ENCODE results near the gene MEX3D. TPM values are rescaled to one million over a fixed set of nuclear protein-coding genes. Genes with fewer than 3 reads are reported as not detected.

The MEX3D gene
- total and polyA plus RNA-seq, 4 experiments from 2014 or later = 0.16 to 4.9 (median 4.5) TPM; not detected in 1

- Histone ChIP-seq H3K36me3 (ENCODE audit: insufficient read depth, low read length) (peaks cover 11% of the 10 kb centered on the region), H3K27me3 (ENCODE audit: insufficient read depth, low read length) (no peaks in the 10 kb centered on the region), H3K27ac (ENCODE audit: low read depth, low read length) (peak overlapping the region; percentile 44), H3K4me3 (ENCODE audit: low read length in 2 of 2) (no peak overlapping the region), H3K9me3 (ENCODE audit: control insufficient read depth in 1 of 2, low read length in 2 of 2) (no peaks in the 10 kb centered on the region), H3K4me1 (ENCODE audit: insufficient read depth, low read length) (peaks cover 24% of the 10 kb centered on the region)
- no peaks in the 10 kb centered on the region for H3K9me3 Mint-ChIP-seq
- intact Hi-C loops (cut with micrococcal nuclease) = loop anchor here (5.0 kb wide), 1 partner anchor 219 kb away; the partner anchor contains the start of gene ATP8B3
- peaks cover 9 to 26% (median 15%) of the 10 kb centered on the region in 4 donors for H3K4me1 Mint-ChIP-seq
- H3K27ac Mint-ChIP-seq = peak overlapping the region in 6 of 7 donors; percentile 24 to 92 (median 86)
- ChIA-PET CTCF (ENCODE audit: partially characterized antibody) (interaction anchor here (1.1 to 1.4 kb wide), 3 partner anchors 13 to 79 kb away, joined by 3 to 8 read pairs (median 5); partner anchors contain the start of gene UQCR11), POLR2A (ENCODE audit: partially characterized antibody) (interaction anchor here (0.8 to 4.9 kb wide), 7 partner anchors 8 to 188 kb away, joined by 3 to 86 read pairs (median 10); partner anchors contain the start of genes MEX3D, TCF3 and UQCR11)
- H3K4me3 Mint-ChIP-seq = peak overlapping the region; percentile 87 to 92 (median 89)
- peaks cover 8 to 16% of the 10 kb centered on the region in 2 donors for H3K36me3 Mint-ChIP-seq
- H3K27me3 Mint-ChIP-seq = no peaks in the 10 kb centered on the region
- no peak for DNase-seq
Observed at GRCh38 chr19:1593501-1593772, 25.3 kb upstream of the MEX3D start.

GRCh38 chr19:1592755-1593500, 24.8 kb upstream of the MEX3D start, which contains the start of gene MBD3:
Gene MBD3, minus strand, starts transcription at chr19:1592865. Its CDS starts 234 bp downstream, at chr19:1592631.
- intact Hi-C loops (cut with micrococcal nuclease) = loop anchor here (1.0 to 5.0 kb wide), 5 partner anchors 12 to 219 kb away; partner anchors contain the start of genes ATP8B3, DAZAP1, MEX3D and TCF3
- H3K4me3 Mint-ChIP-seq = peak within 1 kb of the TSS; percentile 87 to 93 (median 89)
- ChIA-PET POLR2A (ENCODE audit: partially characterized antibody) (interaction anchor here (0.6 to 4.9 kb wide), 11 partner anchors 9 to 188 kb away, joined by 3 to 86 read pairs (median 4); partner anchors contain the start of genes MEX3D, TCF3 and UQCR11), CTCF (ENCODE audit: partially characterized antibody) (interaction anchor here (0.6 to 1.4 kb wide), 5 partner anchors 13 to 79 kb away, joined by 3 to 8 read pairs (median 3); partner anchors contain the start of gene UQCR11)
- no peaks in the 10 kb centered on the region for H3K9me3 ChIP-seq (ENCODE audit: control insufficient read depth in 1 of 2, low read length in 2 of 2)
- DNase-seq = peak; percentile 83 to 90 (median 88)
- H3K9me3 Mint-ChIP-seq = no peaks in the 10 kb centered on the region
- no peaks in the 10 kb centered on the region for H3K27me3 ChIP-seq (ENCODE audit: insufficient read depth, low read length)
- H3K27me3 Mint-ChIP-seq = no peaks in the 10 kb centered on the region
- peaks cover 10% of the 10 kb centered on the region for H3K36me3 ChIP-seq (ENCODE audit: insufficient read depth, low read length)
- H3K4me3 ChIP-seq (ENCODE audit: low read length in 2 of 2) = peak within 1 kb of the TSS; percentile 30 to 86
- H3K4me1 ChIP-seq (ENCODE audit: insufficient read depth, low read length) = peaks cover 24% of the 10 kb centered on the region
- peaks cover 9 to 26% (median 15%) of the 10 kb centered on the region in 4 donors for H3K4me1 Mint-ChIP-seq
- H3K27ac Mint-ChIP-seq = peak within 1 kb of the TSS; percentile 90 to 96 (median 92)
- peaks cover 8 to 15% of the 10 kb centered on the region in 2 donors for H3K36me3 Mint-ChIP-seq
- peak within 1 kb of the TSS; percentile 88 for H3K27ac ChIP-seq (ENCODE audit: low read depth, low read length)

GRCh38 chr19:1592024-1592754, 24.1 kb upstream of the MEX3D start:
- no peaks in the 10 kb centered on the region for H3K9me3 Mint-ChIP-seq
- no peaks in the 10 kb centered on the region for H3K27me3 Mint-ChIP-seq
- POLR2A ChIA-PET (ENCODE audit: partially characterized antibody) = interaction anchor here (0.9 to 4.9 kb wide), 7 partner anchors 10 to 59 kb away, joined by 3 to 86 read pairs (median 5); partner anchors contain the start of genes MEX3D, TCF3 and UQCR11
- peak overlapping the region; percentile 86 to 96 (median 91) for H3K27ac Mint-ChIP-seq
- H3K27ac ChIP-seq (ENCODE audit: low read depth, low read length) = peak overlapping the region; percentile 88
- H3K36me3 Mint-ChIP-seq = peaks cover 1 to 8% of the 10 kb centered on the region in 2 donors
- DNase-seq = peak; percentile 81 to 90 (median 89)
- H3K27me3 ChIP-seq (ENCODE audit: insufficient read depth, low read length) = no peaks in the 10 kb centered on the region
- intact Hi-C loops (cut with micrococcal nuclease) = loop anchor here (1.0 to 5.0 kb wide), 5 partner anchors 13 to 220 kb away; partner anchors contain the start of genes ATP8B3, DAZAP1, MEX3D and TCF3
- CTCF ChIA-PET (ENCODE audit: partially characterized antibody) = interaction anchor here (0.6 to 2.3 kb wide), 5 partner anchors 14 to 49 kb away, joined by 3 to 8 read pairs (median 3); partner anchors contain the start of gene UQCR11
- H3K4me3 ChIP-seq (ENCODE audit: low read length in 2 of 2) = peak overlapping the region; percentile 30 to 86
- peaks cover 10 to 26% (median 15%) of the 10 kb centered on the region in 4 donors for H3K4me1 Mint-ChIP-seq
- peak overlapping the region; percentile 82 to 93 (median 88) for H3K4me3 Mint-ChIP-seq
- H3K36me3 ChIP-seq (ENCODE audit: insufficient read depth, low read length) = peaks cover 2% of the 10 kb centered on the region
- no peaks in the 10 kb centered on the region for H3K9me3 ChIP-seq (ENCODE audit: control insufficient read depth in 1 of 2, low read length in 2 of 2)
- peaks cover 24% of the 10 kb centered on the region for H3K4me1 ChIP-seq (ENCODE audit: insufficient read depth, low read length)

GRCh38 chr19:1591421-1592023, 23.4 kb upstream of the MEX3D start:
- Histone ChIP-seq H3K4me1 (ENCODE audit: insufficient read depth, low read length) (peaks cover 24% of the 10 kb centered on the region), H3K27me3 (ENCODE audit: insufficient read depth, low read length) (no peaks in the 10 kb centered on the region), H3K36me3 (ENCODE audit: insufficient read depth, low read length) (no peaks in the 10 kb centered on the region), H3K4me3 (ENCODE audit: low read length in 2 of 2) (peak overlapping the region; percentile 30 to 86), H3K27ac (ENCODE audit: low read depth, low read length) (peak overlapping the region; percentile 88), H3K9me3 (ENCODE audit: control insufficient read depth in 1 of 2, low read length in 2 of 2) (no peaks in the 10 kb centered on the region)
- Mint-ChIP-seq H3K27ac (peak overlapping the region; percentile 88 to 96 (median 92)), H3K4me1 (peaks cover 10 to 26% (median 15%) of the 10 kb centered on the region in 4 donors), H3K9me3 (no peaks in the 10 kb centered on the region), H3K36me3 (peaks cover 0 to 8% of the 10 kb centered on the region in 2 donors), H3K4me3 (peak overlapping the region; percentile 82 to 93 (median 88)), H3K27me3 (no peaks in the 10 kb centered on the region)
- ChIA-PET CTCF (ENCODE audit: partially characterized antibody) (interaction anchor here (1.1 to 2.3 kb wide), 4 partner anchors 14 to 81 kb away, joined by 4 to 6 read pairs (median 5); partner anchors contain the start of gene UQCR11), POLR2A (ENCODE audit: partially characterized antibody) (interaction anchor here (4.8 to 4.9 kb wide), 2 partner anchors 14 to 60 kb away, joined by 51 to 86 read pairs; partner anchors contain the start of genes TCF3 and UQCR11)
- no peak for DNase-seq
- intact Hi-C loops (cut with micrococcal nuclease) = loop anchor here (1.0 to 5.0 kb wide), 5 partner anchors 14 to 221 kb away; partner anchors contain the start of genes ATP8B3, DAZAP1, MEX3D and TCF3

- intact Hi-C loops (cut with micrococcal nuclease) = loop anchor here (1.0 to 5.0 kb wide), 2 partner anchors 81 to 221 kb away; partner anchors contain the start of gene ATP8B3
- POLR2A ChIA-PET (ENCODE audit: partially characterized antibody) = interaction anchor here (4.8 to 4.9 kb wide), 2 partner anchors 14 to 60 kb away, joined by 51 to 86 read pairs; partner anchors contain the start of genes TCF3 and UQCR11
- H3K4me3 ChIP-seq (ENCODE audit: low read length in 2 of 2) = peak overlapping the region in 1 of 2 donors; percentile 86
Observed at GRCh38 chr19:1590641-1591397, 22.7 kb upstream of the MEX3D start.

More at GRCh38 chr19:1590641-1591397, 22.7 kb upstream of the MEX3D start:
- CTCF ChIA-PET (ENCODE audit: partially characterized antibody) = interaction anchor here (0.5 to 2.3 kb wide), 6 partner anchors 15 to 90 kb away, joined by 3 to 6 read pairs (median 4); partner anchors contain the start of genes TCF3 and UQCR11
- Mint-ChIP-seq H3K4me1 (peaks cover 10 to 26% (median 16%) of the 10 kb centered on the region in 4 donors), H3K9me3 (no peaks in the 10 kb centered on the region), H3K36me3 (peaks cover 0 to 8% of the 10 kb centered on the region in 2 donors), H3K27me3 (no peaks in the 10 kb centered on the region), H3K27ac (peak overlapping the region; percentile 88 to 96 (median 92)), H3K4me3 (peak overlapping the region; percentile 82 to 93 (median 88))
- no peaks in the 10 kb centered on the region for H3K9me3 ChIP-seq (ENCODE audit: control insufficient read depth in 1 of 2, low read length in 2 of 2)
- peaks cover 24% of the 10 kb centered on the region for H3K4me1 ChIP-seq (ENCODE audit: insufficient read depth, low read length)
- DNase-seq = peak in 3 of 5 donors; percentile 19 to 22 (median 20)
- peak overlapping the region; percentile 88 for H3K27ac ChIP-seq (ENCODE audit: low read depth, low read length)
- no peaks in the 10 kb centered on the region for H3K27me3 ChIP-seq (ENCODE audit: insufficient read depth, low read length)
- H3K36me3 ChIP-seq (ENCODE audit: insufficient read depth, low read length) = no peaks in the 10 kb centered on the region
